WERI-Rb-1 (cell line): ENCODE results near the gene NT5C3A.

Experiments used
- DNase-seq: peaks from one replicate; pipeline ENCODE4 v3.0.0-alpha.2; 2020
- H3K27ac ChIP-seq: fragments of 250-450 bp; sonication (Bioruptor Pico); 2 replicates; pipeline ENCODE4 v1.5.1; 2020; ENCODE audit warnings: mild to moderate bottlenecking, moderate library complexity
- H3K27me3 ChIP-seq: fragments of 250-450 bp; sonication (Bioruptor Pico); 2 replicates; pipeline ENCODE4 v1.5.1; 2021; ENCODE audit warnings: mild to moderate bottlenecking, low read depth, moderate library complexity; ENCODE audit not compliant: insufficient read depth, severe bottlenecking
- H3K36me3 ChIP-seq: fragments of 250-450 bp; sonication (Bioruptor Pico); 2 replicates; pipeline ENCODE4 v1.5.1; 2020; ENCODE audit warnings: mild to moderate bottlenecking, moderate library complexity
- H3K4me3 ChIP-seq: 2 replicates; pipeline ENCODE4 v1.5.1; 2011; ENCODE audit warnings: low read depth, mild to moderate bottlenecking, control low read depth, low read length
- H3K9me3 ChIP-seq: fragments of 250-450 bp; sonication (Bioruptor Pico); 2 replicates; pipeline ENCODE4 v1.5.1; 2021; ENCODE audit warnings: mild to moderate bottlenecking, moderate library complexity; ENCODE audit not compliant: severe bottlenecking
- TF ChIP-seq, protein P1 (sequence below): IDR thresholded peaks from 2 replicates; pipeline ENCODE4 v1.5.1; 2011; ENCODE audit warnings: low read depth, mild to moderate bottlenecking, control low read depth, inconsistent platforms, low read length

NT5C3A gene

DNA sequence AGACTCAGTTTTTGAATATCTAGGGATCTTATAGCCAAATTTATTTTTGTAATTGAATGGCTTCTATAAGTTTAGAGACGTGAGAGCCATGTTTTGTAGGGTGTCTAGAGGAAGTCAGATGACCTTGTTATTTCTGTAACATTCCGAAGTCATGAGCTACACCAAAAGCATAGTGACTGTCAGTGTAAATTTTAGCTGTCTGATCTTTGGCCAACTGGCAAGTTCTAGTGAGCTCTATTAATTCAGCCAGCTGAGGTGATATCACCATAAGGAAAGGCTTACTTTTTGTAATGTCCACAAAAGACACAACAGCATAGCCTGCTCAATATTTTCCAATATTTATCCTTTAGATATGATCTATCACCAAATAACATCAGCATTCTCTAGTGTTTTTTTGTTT is 9.9 kb upstream of the NT5C3A start:
- no peak for DNase-seq
- no peak overlapping the region for H3K27ac ChIP-seq

DNA sequence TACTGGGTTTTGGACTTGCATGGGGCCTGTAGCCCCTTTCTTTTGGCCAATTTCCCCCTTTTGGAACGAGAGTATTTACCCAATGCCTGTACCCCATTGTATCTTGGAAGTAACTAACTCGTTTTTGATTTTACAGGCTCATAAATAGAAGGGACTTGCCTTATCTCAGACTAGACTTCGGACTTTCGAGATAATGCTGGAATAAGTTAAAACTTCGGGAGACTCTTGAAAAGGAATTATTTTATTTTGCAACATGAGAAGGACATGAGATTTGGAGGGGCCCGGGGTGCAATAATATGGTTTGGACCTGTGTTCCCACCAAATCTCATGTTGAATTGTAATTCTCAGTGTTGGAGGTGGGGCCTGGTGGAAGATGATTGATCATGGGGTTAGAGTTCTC is 8.3 kb upstream of the NT5C3A start:
- DNase-seq: no peak
- H3K4me3 ChIP-seq: no peak overlapping the region
- TF ChIP-seq, protein P1, sequence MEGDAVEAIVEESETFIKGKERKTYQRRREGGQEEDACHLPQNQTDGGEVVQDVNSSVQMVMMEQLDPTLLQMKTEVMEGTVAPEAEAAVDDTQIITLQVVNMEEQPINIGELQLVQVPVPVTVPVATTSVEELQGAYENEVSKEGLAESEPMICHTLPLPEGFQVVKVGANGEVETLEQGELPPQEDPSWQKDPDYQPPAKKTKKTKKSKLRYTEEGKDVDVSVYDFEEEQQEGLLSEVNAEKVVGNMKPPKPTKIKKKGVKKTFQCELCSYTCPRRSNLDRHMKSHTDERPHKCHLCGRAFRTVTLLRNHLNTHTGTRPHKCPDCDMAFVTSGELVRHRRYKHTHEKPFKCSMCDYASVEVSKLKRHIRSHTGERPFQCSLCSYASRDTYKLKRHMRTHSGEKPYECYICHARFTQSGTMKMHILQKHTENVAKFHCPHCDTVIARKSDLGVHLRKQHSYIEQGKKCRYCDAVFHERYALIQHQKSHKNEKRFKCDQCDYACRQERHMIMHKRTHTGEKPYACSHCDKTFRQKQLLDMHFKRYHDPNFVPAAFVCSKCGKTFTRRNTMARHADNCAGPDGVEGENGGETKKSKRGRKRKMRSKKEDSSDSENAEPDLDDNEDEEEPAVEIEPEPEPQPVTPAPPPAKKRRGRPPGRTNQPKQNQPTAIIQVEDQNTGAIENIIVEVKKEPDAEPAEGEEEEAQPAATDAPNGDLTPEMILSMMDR: no peak

More for the DNA sequence above, 9.9 kb upstream of the NT5C3A start:
- TF ChIP-seq, protein P1: no peak
- no peak overlapping the region for H3K4me3 ChIP-seq
- H3K9me3 ChIP-seq: peaks cover 9% of the 10 kb centered on the region
- no peaks in the 10 kb centered on the region for H3K36me3 ChIP-seq
- no peaks in the 10 kb centered on the region for H3K27me3 ChIP-seq

DNA sequence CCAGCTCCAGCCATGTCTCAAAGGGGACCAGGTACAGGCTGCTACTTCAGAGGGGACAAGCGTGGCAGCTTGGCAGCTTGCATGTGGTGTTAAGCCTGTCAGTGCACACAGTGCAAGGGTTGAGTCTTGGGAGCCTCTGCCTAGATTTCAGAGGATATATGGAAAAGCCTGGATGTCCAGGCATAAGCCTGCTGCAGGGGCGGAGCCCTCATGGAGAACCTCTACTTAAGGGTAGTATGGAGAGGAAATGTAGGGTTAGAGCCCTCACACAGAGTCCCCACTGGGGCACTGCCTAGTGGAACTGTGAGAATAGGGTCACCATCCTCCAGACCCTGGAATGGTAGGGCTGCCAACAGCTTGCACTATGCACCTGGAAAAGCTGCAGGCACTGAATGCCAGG is 7.7 kb upstream of the NT5C3A start:
- DNase-seq: no peak
- Histone ChIP-seq H3K27me3 (no peaks in the 10 kb centered on the region), H3K4me3 (no peak overlapping the region), H3K27ac (no peak overlapping the region), H3K9me3 (peaks cover 16% of the 10 kb centered on the region), H3K36me3 (no peaks in the 10 kb centered on the region)
- TF ChIP-seq, protein P1: no peak

More for the DNA sequence above, 8.3 kb upstream of the NT5C3A start:
- H3K36me3 ChIP-seq: no peaks in the 10 kb centered on the region
- no peaks in the 10 kb centered on the region for H3K27me3 ChIP-seq
- no peak overlapping the region for H3K27ac ChIP-seq
- peaks cover 15% of the 10 kb centered on the region for H3K9me3 ChIP-seq

DNA sequence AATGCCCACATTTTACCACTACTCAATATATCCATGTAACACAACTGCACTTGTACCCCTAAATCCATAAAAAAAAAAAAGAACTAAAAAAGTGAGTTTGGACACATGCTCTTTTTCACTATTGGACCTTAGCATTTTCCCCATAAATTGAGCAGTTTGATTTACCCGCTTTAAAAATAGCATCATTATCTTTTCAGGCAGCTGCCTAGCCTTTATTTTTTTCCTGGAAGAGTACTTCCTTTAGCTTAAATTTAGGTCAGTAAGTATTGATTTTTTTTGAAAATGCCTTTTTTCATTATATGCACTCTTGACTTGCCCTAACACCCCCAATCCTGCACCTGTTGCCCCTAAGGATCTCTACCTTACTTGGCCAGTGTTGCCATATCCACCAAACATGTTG is 5.3 kb upstream of the NT5C3A start:
- no peaks in the 10 kb centered on the region for H3K36me3 ChIP-seq
- peaks cover 16% of the 10 kb centered on the region for H3K9me3 ChIP-seq
- H3K4me3 ChIP-seq: no peak overlapping the region
- no peak for DNase-seq
- H3K27ac ChIP-seq: no peak overlapping the region
- no peaks in the 10 kb centered on the region for H3K27me3 ChIP-seq
- TF ChIP-seq, protein P1: no peak

DNA sequence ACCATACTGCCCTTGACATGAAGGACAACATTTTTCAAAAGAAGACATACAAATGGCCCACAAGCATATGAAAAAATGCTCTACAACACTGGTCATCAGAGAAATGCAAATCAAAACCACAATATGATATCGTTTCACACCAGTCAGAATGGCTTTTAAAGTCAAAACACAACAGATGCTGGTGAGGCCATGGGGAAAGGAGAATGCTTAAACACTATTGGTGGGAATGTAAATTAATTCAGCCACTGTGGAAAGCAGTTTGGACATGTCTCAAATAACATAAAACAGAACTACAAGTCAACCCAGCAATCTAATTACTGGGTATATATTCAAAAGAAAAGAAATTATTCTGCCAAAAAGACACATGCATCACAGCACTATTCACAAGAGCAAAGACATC is 4.2 kb upstream of the NT5C3A start:
- DNase-seq: no peak

DNA sequence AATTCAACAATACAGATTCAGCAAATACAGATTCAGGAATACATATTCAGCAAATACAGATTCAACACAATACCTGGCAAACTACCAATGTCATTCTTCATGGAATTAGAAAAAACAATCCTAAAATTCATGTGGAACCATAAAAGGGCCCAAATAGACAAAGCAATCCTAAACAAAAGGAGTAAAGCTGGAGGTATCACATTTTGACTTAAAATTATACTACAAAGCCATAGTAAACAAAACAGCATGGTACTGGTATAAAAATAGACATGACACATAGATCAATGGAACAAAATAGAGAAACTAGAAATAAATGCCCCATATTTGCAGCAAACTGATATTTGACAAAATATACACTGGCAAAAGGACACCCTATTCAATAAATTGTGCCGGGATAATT is 3.4 kb upstream of the NT5C3A start:
- peaks cover 16% of the 10 kb centered on the region for H3K9me3 ChIP-seq
- peaks cover 3% of the 10 kb centered on the region for H3K36me3 ChIP-seq
- no peak overlapping the region for H3K27ac ChIP-seq
- H3K4me3 ChIP-seq: no peak overlapping the region
- no peaks in the 10 kb centered on the region for H3K27me3 ChIP-seq
- TF ChIP-seq, protein P1: no peak
- DNase-seq: no peak

More for the DNA sequence above, 4.2 kb upstream of the NT5C3A start:
- no peak overlapping the region for H3K27ac ChIP-seq
- H3K27me3 ChIP-seq: no peaks in the 10 kb centered on the region
- peaks cover 16% of the 10 kb centered on the region for H3K9me3 ChIP-seq
- H3K36me3 ChIP-seq: peaks cover 3% of the 10 kb centered on the region
- no peak overlapping the region for H3K4me3 ChIP-seq
- TF ChIP-seq, protein P1: no peak
